NCI-H774 (cell line): Measurements from ENCODE around the gene POU5F1.
A peak's percentile ranks its signal among the peaks of the same experiment; 100 is the strongest.
"Not testable (repeated sequence)": the region's sequence is repeated elsewhere in the genome, so short reads cannot be mapped to it uniquely, and the experiment has no call there.

Source experiments
- DNase-seq: peaks from one replicate; lab custom pipeline; 2025; lab: John Stamatoyannopoulos, UW

POU5F1 gene

GRCh38 chr6:31190488-31190887 lies 20.0 kb upstream of the POU5F1 start:
- DNase-seq = no peak

- DNase-seq = not testable (repeated sequence)
Observed at GRCh38 chr6:31189223-31189622, 18.7 kb upstream of the POU5F1 start.

GRCh38 chr6:31187780-31188194 lies 17.3 kb upstream of the POU5F1 start:
- no peak for DNase-seq

GRCh38 chr6:31186052-31186734 lies 15.7 kb upstream of the POU5F1 start:
- no peak for DNase-seq

- DNase-seq = not testable (repeated sequence)
Observed at GRCh38 chr6:31185695-31186051, 15.2 kb upstream of the POU5F1 start.

- DNase-seq = not testable (repeated sequence)
Observed at GRCh38 chr6:31183859-31184258, 13.4 kb upstream of the POU5F1 start.

GRCh38 chr6:31183287-31183686 lies 12.8 kb upstream of the POU5F1 start:
- DNase-seq = not testable (repeated sequence)

- DNase-seq = no peak
Observed at GRCh38 chr6:31180500-31180899, 10.0 kb upstream of the POU5F1 start.

- DNase-seq = no peak
Observed at GRCh38 chr6:31179896-31180295, 9.4 kb upstream of the POU5F1 start.

- DNase-seq = no peak
Observed at GRCh38 chr6:31179042-31179386, 8.5 kb upstream of the POU5F1 start.

- peak; percentile 9 for DNase-seq
Observed at GRCh38 chr6:31178143-31179041, 7.9 kb upstream of the POU5F1 start.

GRCh38 chr6:31175971-31176370 lies 5.5 kb upstream of the POU5F1 start:
- DNase-seq = no peak

GRCh38 chr6:31174378-31174777 lies 3.9 kb upstream of the POU5F1 start:
- no peak for DNase-seq

GRCh38 chr6:31173406-31173805 lies 2.9 kb upstream of the POU5F1 start:
- no peak for DNase-seq

- no peak for DNase-seq
Observed at GRCh38 chr6:31172973-31173384, 2.5 kb upstream of the POU5F1 start.

GRCh38 chr6:31171931-31172905 lies 1.7 kb upstream of the POU5F1 start:
- no peak for DNase-seq

- DNase-seq = no peak
Observed at GRCh38 chr6:31170987-31171671, 647 bp upstream of the POU5F1 start.

- not testable (repeated sequence) for DNase-seq
Observed at GRCh38 chr6:31169858-31170599, 453 bp downstream of the POU5F1 start.

GRCh38 chr6:31169123-31169857 lies 1.2 kb downstream of the POU5F1 start:
- no peak for DNase-seq

GRCh38 chr6:31168606-31169005 lies 1.9 kb downstream of the POU5F1 start:
- DNase-seq = no peak
